Naive thymus-derived CD4-positive, alpha-beta T cell (primary cell): ENCODE results near the gene RNF150. TPM values are rescaled to one million over a fixed set of nuclear protein-coding genes. Genes with fewer than 3 reads are reported as not detected.

Source experiments
- ATAC-seq: fragments of 150-1000 bp; cut with Tn5 transposase; 2 replicates; pipeline ENCODE4 v1.10.0; 2021; ENCODE audit warnings: mild to moderate bottlenecking, moderate library complexity
- CTCF ChIA-PET: fragments of 350-600 bp; sonication (Branson Sonifier 250); formaldehyde crosslinking; loops from one replicate; lab custom pipeline; 2021; ENCODE audit warnings: antibody characterized with exemption; lab: Charles Lee
- POLR2A ChIA-PET: fragments of 350-600 bp; sonication (Branson Sonifier 250); formaldehyde crosslinking; loops from one replicate; lab custom pipeline; 2021; ENCODE audit warnings: antibody characterized with exemption, inconsistent platforms; lab: Charles Lee
- DNase-seq, 9 donors: peaks; one replicate each; pipeline versions ENCODE4 v3.0.0 to v3.0.0-alpha.2; 2020 to 2022; ENCODE audit warnings: mixed read lengths in 1 of 9
- H3K27ac ChIP-seq: one replicate; pipeline ENCODE4 v1.7.0; 2013; ENCODE audit warnings: mild to moderate bottlenecking, low read depth, low read length, moderate library complexity
- H3K27me3 ChIP-seq, 2 donors: one replicate each; pipeline ENCODE4 v1.7.0; 2013; ENCODE audit warnings: low read length in 2 of 2, mild to moderate bottlenecking in 2 of 2, moderate library complexity in 2 of 2; ENCODE audit not compliant: control insufficient read depth in 2 of 2, insufficient read depth in 2 of 2
- H3K36me3 ChIP-seq, 3 experiments: 1 replicate in 2 of 3; 2 replicates in 1 of 3; pipeline ENCODE4 v1.7.0; 2013; ENCODE audit warnings: low read length in 3 of 3, mild to moderate bottlenecking in 3 of 3, moderate library complexity in 1 of 3; ENCODE audit not compliant: insufficient read depth in 3 of 3, control insufficient read depth in 2 of 3
- H3K4me1 ChIP-seq, 2 donors: one replicate each; pipeline ENCODE4 v1.7.0; 2013; ENCODE audit warnings: low read length in 2 of 2, mild to moderate bottlenecking in 2 of 2, moderate library complexity in 1 of 2; ENCODE audit not compliant: control insufficient read depth in 2 of 2, insufficient read depth in 2 of 2
- H3K4me3 ChIP-seq: 2 replicates; pipeline ENCODE4 v1.7.0; 2013; ENCODE audit warnings: mild to moderate bottlenecking, low read length
- H3K9me3 ChIP-seq, 3 experiments: 1 replicate in 2 of 3; 2 replicates in 1 of 3; pipeline ENCODE4 v1.7.0; 2013; ENCODE audit warnings: low read length in 3 of 3; ENCODE audit not compliant: control insufficient read depth in 2 of 3
- H3K27ac Mint-ChIP-seq, 9 donors: one replicate each; pipeline ENCODE4 v1.8.0; 2020 to 2022; ENCODE audit warnings: mixed read lengths in 9 of 9, mild to moderate bottlenecking in 8 of 9, moderate library complexity in 5 of 9, inconsistent platforms in 2 of 9
- H3K27me3 Mint-ChIP-seq, 5 donors: one replicate each; pipeline ENCODE4 v1.8.0; 2021 to 2022; ENCODE audit warnings: mixed read lengths in 5 of 5, mild to moderate bottlenecking in 1 of 5
- H3K36me3 Mint-ChIP-seq, 5 donors: one replicate each; pipeline ENCODE4 v1.8.0; 2020 to 2022; ENCODE audit warnings: mixed read lengths in 5 of 5, mild to moderate bottlenecking in 3 of 5, inconsistent platforms in 1 of 5
- H3K4me1 Mint-ChIP-seq, 7 donors: one replicate each; pipeline ENCODE4 v1.8.0; 2020 to 2022; ENCODE audit warnings: mixed read lengths in 7 of 7, mild to moderate bottlenecking in 3 of 7, inconsistent platforms in 1 of 7
- H3K4me3 Mint-ChIP-seq, 10 donors: one replicate each; pipeline ENCODE4 v1.8.0; 2020 to 2022; ENCODE audit warnings: mild to moderate bottlenecking in 10 of 10, mixed read lengths in 10 of 10, moderate library complexity in 6 of 10, inconsistent platforms in 2 of 10
- H3K9me3 Mint-ChIP-seq, 11 donors: one replicate each; pipeline ENCODE4 v1.8.0; 2020 to 2022; ENCODE audit warnings: mixed read lengths in 11 of 11, mild to moderate bottlenecking in 4 of 11, inconsistent platforms in 1 of 11, moderate library complexity in 1 of 11
- intact Hi-C, 2 donors: fragments of 100-400 bp; cut with micrococcal nuclease; formaldehyde crosslinking; loops; one replicate each; pipeline ENCODE4 v1.15.1; 2023
- polyA plus RNA-seq, 2 donors: library from polyadenylated mRNA; unstranded; fragments of 300-500 nt; fragmentation: Illumina TruSeq; gene quantifications; one replicate each; pipeline ENCODE4 v1.2.3, GENCODE V29; 2021
- total RNA-seq, 6 experiments: library from RNA in 5 of 6; stranded (reverse) in 5 of 6; gene quantifications; 1 replicate in 5 of 6; 2 replicates in 1 of 6; pipeline ENCODE4 v1.2.3 and lab custom pipeline; 2021 to 2026

Gene RNF150
- total and polyA plus RNA-seq, 7 experiments from 2014 or later, result 0.02 TPM; not detected in 6

DNA sequence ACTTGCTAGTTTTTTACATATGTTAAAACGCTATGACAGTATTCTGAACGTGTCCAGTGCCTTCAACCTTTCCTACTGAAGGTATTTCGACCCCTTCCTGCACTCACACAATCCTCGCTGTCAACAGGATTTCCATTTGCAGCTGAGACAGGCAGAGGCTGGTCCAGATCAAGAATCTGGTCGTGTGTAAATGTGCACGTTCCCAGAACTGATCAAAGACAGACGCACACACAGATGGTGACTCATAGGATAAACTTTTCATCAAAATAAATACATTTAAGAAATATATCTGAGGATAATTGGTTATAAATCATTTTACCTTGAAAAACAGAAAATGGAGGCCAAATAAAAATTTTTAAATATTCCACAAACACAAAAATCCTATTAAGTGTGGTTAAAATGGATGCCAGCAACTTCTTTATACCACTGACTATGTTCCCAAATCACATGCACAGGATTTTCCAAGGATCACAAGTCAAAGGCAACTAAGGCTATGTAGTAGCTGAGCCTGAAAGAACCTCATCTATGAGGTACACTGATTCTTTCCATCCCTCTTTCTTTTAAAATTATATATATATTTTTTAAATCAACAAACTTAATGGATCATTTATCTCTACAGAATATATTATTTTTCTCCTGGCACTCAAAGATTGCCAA, 85.9 kb downstream of the RNF150 start:
- intact Hi-C loops, result no loop called here
- H3K27ac ChIP-seq, result no peak overlapping the region
- H3K27ac Mint-ChIP-seq, result no peak overlapping the region
- DNase-seq (no peak), ATAC-seq (no peak)
- H3K27me3 Mint-ChIP-seq, result no peaks in the 10 kb centered on the region
- no peaks in the 10 kb centered on the region for H3K27me3 ChIP-seq
- H3K4me1 ChIP-seq, result no peaks in the 10 kb centered on the region
- no peak overlapping the region for H3K4me3 Mint-ChIP-seq
- ChIA-PET CTCF (no interaction called here), POLR2A (no interaction called here)
- H3K4me3 ChIP-seq, result no peak overlapping the region
- H3K9me3 ChIP-seq, result no peaks in the 10 kb centered on the region
- H3K4me1 Mint-ChIP-seq, result no peaks in the 10 kb centered on the region
- peaks cover 0 to 21% (median 7%) of the 10 kb centered on the region in 11 donors for H3K9me3 Mint-ChIP-seq
- H3K36me3 ChIP-seq, result no peaks in the 10 kb centered on the region
- H3K36me3 Mint-ChIP-seq, result peaks cover 0 to 7% (median 0%) of the 10 kb centered on the region in 5 donors

DNA sequence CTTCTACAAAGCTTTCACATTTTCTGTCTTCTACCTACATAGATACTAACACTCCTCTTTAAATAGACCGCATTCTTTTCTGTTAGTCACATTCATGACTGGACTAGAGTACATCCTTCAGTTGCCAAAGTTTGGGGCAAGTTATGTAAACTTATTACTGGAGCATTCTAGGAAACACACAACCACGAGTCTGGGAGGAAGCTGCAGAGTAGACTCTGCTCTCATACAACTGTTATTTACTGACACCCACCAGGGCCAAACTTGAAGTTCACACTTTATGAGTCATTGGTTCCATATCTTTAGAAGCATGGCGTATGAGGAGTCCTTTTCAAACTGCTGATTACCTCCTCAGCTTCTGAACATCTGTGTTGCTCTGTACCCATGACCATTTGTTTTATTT, 87.0 kb downstream of the RNF150 start:
- H3K27me3 Mint-ChIP-seq, result no peaks in the 10 kb centered on the region
- H3K9me3 Mint-ChIP-seq, result peaks cover 0 to 12% (median 1%) of the 10 kb centered on the region in 11 donors
- H3K4me1 ChIP-seq, result no peaks in the 10 kb centered on the region
- H3K9me3 ChIP-seq, result no peaks in the 10 kb centered on the region
- CTCF ChIA-PET, result no interaction called here
- POLR2A ChIA-PET, result no interaction called here
- peaks cover 0 to under 1% (median 0%) of the 10 kb centered on the region in 5 donors for H3K36me3 Mint-ChIP-seq
- H3K4me1 Mint-ChIP-seq, result no peaks in the 10 kb centered on the region
- H3K4me3 ChIP-seq, result no peak overlapping the region
- DNase-seq (no peak), ATAC-seq (no peak)
- intact Hi-C loops, result no loop called here
- no peak overlapping the region for H3K27ac Mint-ChIP-seq
- no peaks in the 10 kb centered on the region for H3K27me3 ChIP-seq
- no peak overlapping the region for H3K27ac ChIP-seq
- H3K36me3 ChIP-seq, result no peaks in the 10 kb centered on the region
- no peak overlapping the region for H3K4me3 Mint-ChIP-seq

DNA sequence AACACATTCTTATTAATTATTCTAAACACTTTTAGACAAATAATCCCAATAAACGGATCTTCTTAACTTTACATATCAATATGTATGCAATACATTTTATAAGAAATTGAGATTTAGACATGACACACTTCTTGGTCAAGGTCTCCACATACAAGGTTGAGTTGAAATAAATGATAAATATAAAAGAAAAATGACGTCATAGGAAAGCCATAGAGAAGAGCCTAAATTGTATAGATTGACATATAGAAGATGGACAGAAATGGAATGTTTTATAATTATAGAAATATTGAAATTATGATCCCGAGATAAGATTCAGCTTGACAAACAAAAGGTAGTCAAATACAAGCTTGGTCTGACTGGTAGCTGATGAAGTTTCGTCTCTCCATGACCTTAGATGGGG, 87.4 kb downstream of the RNF150 start:
- no peak for DNase-seq
- Histone ChIP-seq H3K4me1 (no peaks in the 10 kb centered on the region), H3K9me3 (no peaks in the 10 kb centered on the region), H3K27me3 (no peaks in the 10 kb centered on the region), H3K36me3 (no peaks in the 10 kb centered on the region), H3K27ac (no peak overlapping the region), H3K4me3 (no peak overlapping the region)
- H3K4me3 Mint-ChIP-seq, result no peak overlapping the region
- H3K27me3 Mint-ChIP-seq, result no peaks in the 10 kb centered on the region
- no peak overlapping the region for H3K27ac Mint-ChIP-seq
- peaks cover 0 to 8% (median 0%) of the 10 kb centered on the region in 11 donors for H3K9me3 Mint-ChIP-seq
- ChIA-PET POLR2A (no interaction called here), CTCF (no interaction called here)
- ATAC-seq, result no peak
- H3K36me3 Mint-ChIP-seq, result no peaks in the 10 kb centered on the region
- no peaks in the 10 kb centered on the region for H3K4me1 Mint-ChIP-seq
- intact Hi-C loops, result no loop called here

DNA sequence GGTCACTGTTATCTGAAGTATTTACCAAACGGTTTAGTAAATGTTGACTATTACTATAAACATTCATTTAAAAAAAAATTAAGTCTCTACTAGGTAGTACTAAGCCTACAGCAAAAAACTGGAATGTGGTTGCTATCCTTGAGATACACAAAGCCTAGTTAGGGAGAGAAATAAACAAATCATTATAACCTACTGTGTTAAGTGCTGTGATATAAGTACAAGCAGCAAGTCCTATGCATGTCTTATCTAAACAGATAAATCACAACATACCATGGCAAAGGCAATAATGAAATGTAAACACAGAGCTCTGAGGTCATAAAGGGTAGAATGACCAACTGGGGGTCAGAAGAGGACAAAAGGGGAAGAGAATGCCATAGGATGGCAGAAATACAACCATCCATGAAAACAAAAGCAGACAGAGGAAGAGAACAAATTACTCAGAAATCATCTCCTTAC, 92.2 kb downstream of the RNF150 start:
- DNase-seq (no peak), ATAC-seq (no peak)
- Histone ChIP-seq H3K4me3 (no peak overlapping the region), H3K27ac (no peak overlapping the region), H3K36me3 (no peaks in the 10 kb centered on the region), H3K4me1 (no peaks in the 10 kb centered on the region), H3K9me3 (no peaks in the 10 kb centered on the region), H3K27me3 (no peaks in the 10 kb centered on the region)
- Mint-ChIP-seq H3K9me3 (no peaks in the 10 kb centered on the region), H3K4me1 (no peaks in the 10 kb centered on the region), H3K27ac (no peak overlapping the region), H3K4me3 (no peak overlapping the region), H3K36me3 (no peaks in the 10 kb centered on the region), H3K27me3 (peaks cover 0 to 9% (median 4%) of the 10 kb centered on the region in 5 donors)
- ChIA-PET CTCF (no interaction called here), POLR2A (no interaction called here)
- intact Hi-C loops, result no loop called here

DNA sequence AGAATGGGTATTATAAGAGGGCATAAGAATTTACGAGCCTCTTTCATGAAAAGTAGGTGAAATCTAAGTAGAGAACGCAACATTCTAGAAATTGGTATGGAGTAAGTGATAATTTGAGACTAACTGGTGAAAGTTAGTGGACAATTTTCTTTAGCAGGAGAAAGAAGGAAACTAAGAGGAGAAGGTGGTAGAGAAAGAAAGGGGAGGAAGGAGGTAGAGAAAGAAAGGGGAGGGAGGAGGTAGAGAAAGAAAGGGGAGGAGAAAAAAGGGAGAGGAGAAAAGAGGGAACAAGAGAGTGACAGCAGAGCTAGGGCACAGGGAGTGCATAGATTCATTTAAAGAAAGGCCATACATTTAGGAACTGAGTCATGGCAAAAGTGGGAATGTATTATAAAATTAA, 94.1 kb downstream of the RNF150 start:
- H3K36me3 ChIP-seq, result no peaks in the 10 kb centered on the region
- no peaks in the 10 kb centered on the region for H3K27me3 ChIP-seq
- H3K4me3 Mint-ChIP-seq, result no peak overlapping the region
- intact Hi-C loops, result no loop called here
- no peaks in the 10 kb centered on the region for H3K4me1 Mint-ChIP-seq
- no peak overlapping the region for H3K27ac Mint-ChIP-seq
- ATAC-seq (no peak), DNase-seq (no peak)
- H3K4me3 ChIP-seq, result no peak overlapping the region
- H3K36me3 Mint-ChIP-seq, result no peaks in the 10 kb centered on the region
- no peaks in the 10 kb centered on the region for H3K9me3 ChIP-seq
- H3K27ac ChIP-seq, result no peak overlapping the region
- H3K9me3 Mint-ChIP-seq, result peaks cover 0 to 2% (median 0%) of the 10 kb centered on the region in 11 donors
- no peaks in the 10 kb centered on the region for H3K4me1 ChIP-seq
- ChIA-PET POLR2A (no interaction called here), CTCF (no interaction called here)
- peaks cover 0 to 9% (median 4%) of the 10 kb centered on the region in 5 donors for H3K27me3 Mint-ChIP-seq

DNA sequence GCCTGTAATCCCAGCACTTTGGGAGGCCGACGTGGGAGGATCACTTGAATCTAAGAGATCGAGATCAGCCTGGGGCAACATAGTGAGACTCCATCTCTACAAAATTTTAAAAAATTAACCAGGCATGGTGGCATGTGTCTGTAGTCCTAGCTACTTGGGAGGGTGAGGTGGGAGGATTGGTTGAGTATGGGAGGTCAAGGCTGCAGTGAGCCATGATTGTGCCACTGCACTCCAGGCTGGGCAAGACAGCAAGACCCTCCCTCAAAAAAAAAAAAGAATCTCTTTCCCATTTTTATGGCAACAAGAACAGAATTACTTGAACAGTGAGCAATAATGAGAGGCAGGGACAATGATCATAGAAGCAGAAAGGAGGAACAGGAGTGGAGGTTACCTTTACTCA, 94.8 kb downstream of the RNF150 start:
- Histone ChIP-seq H3K36me3 (no peaks in the 10 kb centered on the region), H3K27me3 (no peaks in the 10 kb centered on the region), H3K27ac (no peak overlapping the region), H3K9me3 (no peaks in the 10 kb centered on the region), H3K4me3 (no peak overlapping the region), H3K4me1 (no peaks in the 10 kb centered on the region)
- Mint-ChIP-seq H3K27ac (no peak overlapping the region), H3K4me3 (no peak overlapping the region), H3K4me1 (no peaks in the 10 kb centered on the region), H3K36me3 (no peaks in the 10 kb centered on the region), H3K9me3 (peaks cover 0 to 2% (median 0%) of the 10 kb centered on the region in 11 donors), H3K27me3 (peaks cover 0 to 9% (median 4%) of the 10 kb centered on the region in 5 donors)
- ChIA-PET POLR2A (no interaction called here), CTCF (no interaction called here)
- DNase-seq (no peak), ATAC-seq (no peak)
- intact Hi-C loops, result no loop called here

DNA sequence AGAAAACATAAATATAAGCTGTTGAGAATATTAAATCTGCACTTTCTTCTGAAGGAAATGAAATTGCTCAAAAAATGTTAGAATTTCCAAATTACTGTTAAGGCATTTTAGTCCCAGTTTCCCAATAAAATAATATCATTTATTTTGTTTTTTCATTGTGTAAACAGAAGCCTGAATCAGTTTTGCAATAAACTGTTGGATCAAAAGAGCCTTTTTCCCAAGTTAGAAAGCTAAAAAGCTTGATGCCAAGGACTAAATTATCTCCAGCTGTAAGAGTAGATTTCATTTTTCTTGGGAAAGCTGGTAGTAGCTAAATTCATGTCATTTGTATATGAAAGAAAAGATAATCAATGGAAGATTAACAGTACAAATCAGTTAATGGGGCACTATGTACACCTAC, 95.8 kb downstream of the RNF150 start:
- Mint-ChIP-seq H3K4me3 (no peak overlapping the region), H3K9me3 (peaks cover 0 to 3% (median 0%) of the 10 kb centered on the region in 11 donors), H3K27me3 (peaks cover 0 to 9% (median 4%) of the 10 kb centered on the region in 5 donors), H3K27ac (no peak overlapping the region), H3K4me1 (no peaks in the 10 kb centered on the region), H3K36me3 (no peaks in the 10 kb centered on the region)
- POLR2A ChIA-PET, result no interaction called here
- DNase-seq (no peak), ATAC-seq (no peak)
- intact Hi-C loops, result no loop called here
- H3K27me3 ChIP-seq, result no peaks in the 10 kb centered on the region
- CTCF ChIA-PET, result interaction anchor here (0.7 kb wide), 1 partner anchor 560 kb away, joined by 3 read pairs; no protein-coding TSS in a partner anchor
- no peaks in the 10 kb centered on the region for H3K36me3 ChIP-seq
- no peak overlapping the region for H3K27ac ChIP-seq
- no peaks in the 10 kb centered on the region for H3K4me1 ChIP-seq
- no peak overlapping the region for H3K4me3 ChIP-seq
- no peaks in the 10 kb centered on the region for H3K9me3 ChIP-seq
